Left colon (tissue), 2 donors: Measurements from ENCODE around the gene FRMD5. TPM values are rescaled to one million over a fixed set of nuclear protein-coding genes. Genes with fewer than 3 reads are reported as not detected.
"Not testable (repeated sequence)": the region's sequence is repeated elsewhere in the genome, so short reads cannot be mapped to it uniquely, and the experiment has no call there.

Experiments used
- ATAC-seq: fragments of 200-7000 bp; cut with Tn5 transposase; one replicate; pipeline ENCODE4 v1.9.1; 2020; ENCODE audit warnings: mild to moderate bottlenecking, moderate library complexity
- DNase-seq, 2 donors: peaks; one replicate each; pipeline ENCODE4 v3.0.0-alpha.2; 2020
- intact Hi-C, 2 donors: fragments of 100-400 bp; cut with DNase I in 1 of 2; cut with micrococcal nuclease in 1 of 2; formaldehyde crosslinking; loops; one replicate each; pipeline versions ENCODE4 v1.11.2 to v1.14.0; 2022; cut with DNase I, micrococcal nuclease
- long read RNA-seq: library from polyadenylated mRNA; unstranded; transcript quantifications from one replicate; pipeline ENCODE4 v2.0.0, GENCODE V29; 2021
- total RNA-seq, 2 donors: library from RNA; stranded (reverse); fragmentation: NEBNext Ultra II Directional; extraction: Animal tissue kit (Norgen Biotek cat#: 25700); gene quantifications; one replicate each; pipeline ENCODE4 v1.2.1, GENCODE V29; 2021
- donor health status: DM: no; HTN: no; CAD: no.
- donor health status: DM: yes; HTN: yes; CAD: no.

Gene FRMD5
- 1 to 10 TPM; 1.6 to 2.0 TPM for total RNA-seq
- long read RNA-seq, partial matches to known transcripts, result 1 of 2 reads
- long read RNA-seq, other reads (novel, unspliced or antisense), result 1 of 2 reads

DNA sequence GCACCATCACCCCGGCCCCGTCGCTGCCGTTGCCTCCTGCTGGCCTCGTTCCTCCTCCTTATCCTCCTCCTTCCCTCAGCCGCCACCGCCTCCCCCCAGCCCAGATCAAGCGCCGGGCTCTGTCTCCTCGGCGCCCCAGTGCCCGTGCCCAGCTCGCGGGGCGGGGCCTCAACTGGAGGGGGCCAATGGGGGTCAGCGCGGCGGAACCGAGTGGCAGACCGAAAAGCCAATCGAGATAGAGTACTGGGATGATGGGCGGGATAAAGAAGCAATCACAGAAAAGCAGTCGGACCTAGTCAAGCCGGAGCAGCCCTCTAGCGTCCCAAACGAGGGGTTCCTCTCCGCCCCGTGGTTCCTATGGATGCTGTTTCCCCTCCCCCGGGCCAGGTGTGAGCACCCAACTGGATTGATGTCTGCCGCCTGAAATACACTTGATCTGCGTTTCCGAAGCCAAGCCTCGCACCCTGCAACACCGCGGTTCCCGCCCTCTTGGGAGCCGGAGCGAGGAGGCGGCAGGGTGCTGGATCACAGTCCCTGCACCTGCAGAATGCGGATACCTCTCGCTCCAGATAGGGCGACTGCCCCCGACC lies at the start of gene FRMD5:
TSS of gene FRMD5 (minus strand) at position 121 of the 590 bp plus-strand sequence.
- peak; percentile 88 to 90 for DNase-seq
- ATAC-seq, result peak; percentile 94
- intact Hi-C loops, result no loop called here

DNA sequence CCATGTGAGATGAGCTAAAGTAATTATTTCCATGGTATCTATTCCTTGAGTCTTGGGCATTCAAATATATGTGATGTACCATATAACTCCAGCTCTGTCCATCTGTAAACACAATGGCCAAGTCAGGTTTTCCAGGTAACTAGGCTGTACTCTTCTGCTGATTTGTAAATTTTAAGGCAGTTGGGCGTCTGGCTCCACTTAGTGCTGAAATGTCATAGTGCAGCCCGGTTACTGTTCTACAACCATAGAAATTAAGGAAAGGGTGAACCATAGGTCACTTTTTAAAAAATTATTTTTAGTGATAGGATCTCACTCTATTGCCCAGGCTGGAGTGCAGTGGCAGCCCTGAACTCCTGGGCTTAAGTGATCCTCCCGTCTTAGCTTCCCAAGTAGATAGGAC lies 48.8 kb upstream of the FRMD5 start:
- DNase-seq, result no peak
- intact Hi-C loops, result no loop called here
- ATAC-seq, result no peak

DNA sequence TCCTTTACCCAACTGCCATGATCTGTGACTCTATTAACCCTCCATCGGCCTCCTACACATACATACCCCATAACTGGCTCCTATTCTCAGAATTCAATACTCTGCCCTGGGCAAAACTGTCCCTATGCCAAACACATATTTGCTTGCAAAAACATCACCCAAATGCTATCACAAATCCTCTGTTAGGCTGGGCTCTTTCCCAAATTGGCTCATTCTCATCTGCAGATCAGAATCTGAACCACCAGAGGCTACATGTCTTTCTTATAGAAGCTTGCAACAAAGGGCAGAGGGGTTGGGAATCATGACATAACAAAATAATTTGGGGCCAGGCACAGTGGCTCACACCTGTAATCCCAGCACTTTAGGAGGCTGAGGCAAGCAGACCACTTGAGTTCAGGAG lies 48.1 kb upstream of the FRMD5 start:
- DNase-seq, result no peak
- ATAC-seq, result no peak
- intact Hi-C loops, result no loop called here

DNA sequence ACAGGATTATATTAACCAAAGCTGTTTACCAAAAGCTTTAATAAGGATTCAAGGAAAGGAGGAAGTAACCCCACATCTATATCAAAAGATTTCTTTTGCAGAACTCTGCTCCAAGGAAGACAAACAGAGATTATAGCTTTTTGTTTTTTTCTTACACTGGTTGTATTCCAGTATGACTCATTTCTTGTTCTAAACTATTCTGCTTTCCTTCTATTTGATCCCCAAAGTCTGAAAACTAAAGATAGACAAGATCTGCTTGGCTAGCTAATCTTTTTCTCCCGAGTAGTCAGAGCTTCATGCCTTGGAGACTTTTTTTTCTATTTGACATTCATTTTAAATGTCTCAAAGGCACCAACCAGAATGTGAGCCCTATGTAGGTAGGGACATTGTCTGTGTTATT lies 36.8 kb upstream of the FRMD5 start:
- DNase-seq, result no peak
- no peak for ATAC-seq
- intact Hi-C loops, result no loop called here

DNA sequence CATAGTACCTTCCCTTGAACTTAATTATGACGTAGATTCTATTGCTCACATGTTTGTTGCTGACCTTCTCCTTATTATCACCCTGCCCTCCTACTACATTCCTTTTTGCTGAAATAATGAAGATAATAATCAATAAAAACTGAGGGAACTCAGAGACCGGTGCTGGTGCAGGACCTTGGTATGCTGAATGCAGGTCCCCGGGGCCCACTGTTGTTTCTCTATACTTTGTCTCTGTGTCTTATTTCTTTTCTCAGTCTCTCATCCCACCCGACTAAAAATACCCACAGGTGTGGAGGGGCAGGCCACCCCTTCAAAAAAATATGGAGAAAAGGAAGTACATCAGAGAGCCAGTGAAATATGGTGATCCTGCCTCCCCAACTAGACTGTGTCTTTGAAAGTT lies 34.2 kb upstream of the FRMD5 start:
- DNase-seq, ATAC-seq, intact Hi-C loops: not testable (repeated sequence)

DNA sequence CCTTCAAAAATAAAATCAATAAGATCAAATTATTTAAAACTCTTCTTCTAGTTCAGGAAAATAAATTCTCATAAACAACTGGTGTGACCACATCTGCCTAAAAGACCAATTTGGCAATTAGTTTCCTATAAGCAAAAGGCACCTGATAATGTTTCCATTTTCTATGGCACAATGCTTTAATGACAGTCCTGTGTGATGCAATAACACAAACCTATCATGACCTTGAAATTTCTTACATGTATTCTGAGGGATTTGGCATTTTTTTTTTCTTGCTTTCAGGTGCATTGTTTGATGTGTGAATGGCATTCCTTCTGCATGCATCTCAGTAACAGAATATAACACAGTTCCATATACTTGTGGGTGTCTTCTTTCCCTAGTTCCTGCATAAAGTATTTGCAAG lies 32.5 kb upstream of the FRMD5 start:
- no peak for ATAC-seq
- intact Hi-C loops, result no loop called here

DNA sequence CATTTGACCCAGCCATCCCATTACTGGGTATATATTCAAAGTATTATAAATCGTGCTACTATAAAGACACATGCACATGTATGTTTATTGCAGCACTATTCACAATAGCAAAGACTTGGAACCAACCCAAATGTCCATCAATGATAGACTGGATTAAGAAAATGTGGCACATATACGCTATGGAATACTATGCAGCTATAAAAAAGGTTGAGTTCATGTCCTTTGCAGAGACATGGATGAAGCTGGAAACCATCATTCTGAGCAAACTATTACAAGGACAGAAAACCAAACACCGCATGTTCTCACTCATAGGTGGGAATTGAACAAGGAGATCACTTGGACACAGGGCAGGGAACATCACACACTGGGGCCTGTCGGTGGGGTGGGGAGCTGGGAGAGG lies 31.9 kb upstream of the FRMD5 start:
- intact Hi-C loops, DNase-seq, ATAC-seq: not testable (repeated sequence)

More for the DNA sequence above, 32.5 kb upstream of the FRMD5 start:
- DNase-seq, result no peak

DNA sequence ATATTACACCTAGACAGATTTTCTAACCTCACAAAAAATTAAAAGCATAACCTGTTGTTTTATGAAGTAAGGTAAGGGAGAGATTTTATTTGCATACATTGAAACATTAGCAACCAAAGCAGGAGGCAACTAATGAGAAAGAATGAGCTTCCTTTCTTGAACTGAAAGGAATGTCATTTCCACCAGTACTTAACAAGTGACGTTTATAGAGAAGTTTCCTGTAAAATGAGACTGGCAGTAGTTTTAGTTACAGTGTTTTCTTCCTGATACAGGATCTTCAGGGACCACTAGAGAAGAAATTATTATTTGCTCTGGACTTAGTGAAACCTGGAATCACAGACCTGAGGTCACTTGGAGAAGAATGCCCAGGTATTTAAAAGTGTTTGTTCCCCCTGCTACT lies 27.4 kb upstream of the FRMD5 start:
- intact Hi-C loops, result no loop called here
- ATAC-seq, result no peak

DNA sequence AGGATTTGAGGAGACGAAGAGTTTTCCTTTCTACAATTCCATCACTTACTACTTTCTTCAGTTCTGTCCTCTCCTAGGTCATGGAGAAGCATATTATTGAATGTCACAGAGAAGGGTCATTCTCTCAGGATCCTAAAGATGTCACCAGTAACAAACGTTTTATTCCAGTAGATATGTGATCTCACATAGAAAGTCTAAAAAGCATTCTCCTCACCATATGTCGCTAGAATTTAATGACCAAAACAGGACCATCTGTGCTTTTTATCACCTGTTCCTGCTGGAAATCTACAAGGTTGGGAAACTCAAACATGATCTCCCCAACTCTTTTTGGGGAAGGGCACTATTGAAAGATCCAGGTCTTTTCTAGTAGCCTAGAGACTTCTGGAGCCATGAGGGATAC lies 24.0 kb upstream of the FRMD5 start:
- ATAC-seq (no peak), DNase-seq (no peak)
- intact Hi-C loops, result no loop called here

More for the DNA sequence above, 27.4 kb upstream of the FRMD5 start:
- no peak for DNase-seq

DNA sequence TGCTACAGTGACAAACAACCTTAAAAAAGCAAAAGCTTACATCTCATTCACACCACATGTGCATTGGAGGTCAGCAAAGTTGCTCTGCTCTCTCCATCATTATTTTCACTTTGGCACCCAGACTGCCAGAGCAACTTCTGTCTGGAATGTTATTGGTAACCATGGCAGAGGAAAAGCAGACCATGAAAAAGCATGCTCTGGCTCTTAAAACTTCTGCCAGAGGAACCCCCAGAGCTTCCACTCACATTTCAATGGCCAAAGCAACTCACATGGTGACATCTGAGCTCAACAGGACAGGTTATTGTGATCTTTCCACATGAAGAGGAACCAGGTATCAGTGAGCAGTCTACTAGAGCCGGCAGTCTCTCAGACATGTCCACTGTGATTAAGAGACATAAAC lies 21.9 kb upstream of the FRMD5 start:
- no peak for ATAC-seq
- DNase-seq, result no peak
- intact Hi-C loops, result no loop called here

DNA sequence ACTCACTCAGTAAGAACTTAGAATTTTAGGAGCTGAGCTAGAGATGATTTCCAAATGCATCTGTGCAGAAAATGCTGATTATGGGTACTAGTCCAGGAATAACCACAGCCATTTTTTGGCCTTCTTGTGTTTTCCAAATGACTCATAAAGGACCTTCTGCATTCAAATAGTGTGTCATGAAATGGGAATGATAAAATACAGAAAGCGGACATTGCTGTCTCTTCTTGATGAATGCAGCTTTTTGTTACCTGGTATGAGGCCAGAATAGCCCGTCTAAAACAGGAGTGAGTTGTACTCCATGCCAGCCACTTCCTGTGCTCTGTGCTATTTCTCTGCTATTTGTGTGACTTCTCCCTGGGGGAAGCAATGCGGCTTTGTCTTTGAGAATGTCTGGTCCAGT lies 20.5 kb upstream of the FRMD5 start:
- no peak for ATAC-seq
- DNase-seq, result no peak
- intact Hi-C loops, result no loop called here

DNA sequence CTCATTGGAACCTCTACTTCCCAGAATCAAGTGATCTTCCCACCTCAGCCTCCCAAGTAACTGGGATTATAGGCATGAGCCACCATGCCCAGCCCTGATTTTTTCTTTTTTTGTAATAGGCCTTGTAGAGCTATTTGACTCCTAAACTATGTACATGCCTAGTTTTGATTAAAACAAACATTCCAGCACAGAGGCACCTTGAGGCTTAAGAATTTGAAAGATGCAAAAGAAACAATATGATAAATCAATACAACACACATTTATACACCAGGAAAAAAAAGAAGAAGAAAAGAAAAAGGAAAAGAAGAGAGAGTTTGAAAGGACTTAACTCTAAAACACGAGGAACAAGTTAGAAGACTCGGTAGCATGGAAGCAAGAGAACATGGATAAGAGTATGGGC lies 13.9 kb upstream of the FRMD5 start:
- ATAC-seq (no peak), DNase-seq (no peak)
- intact Hi-C loops, result no loop called here

DNA sequence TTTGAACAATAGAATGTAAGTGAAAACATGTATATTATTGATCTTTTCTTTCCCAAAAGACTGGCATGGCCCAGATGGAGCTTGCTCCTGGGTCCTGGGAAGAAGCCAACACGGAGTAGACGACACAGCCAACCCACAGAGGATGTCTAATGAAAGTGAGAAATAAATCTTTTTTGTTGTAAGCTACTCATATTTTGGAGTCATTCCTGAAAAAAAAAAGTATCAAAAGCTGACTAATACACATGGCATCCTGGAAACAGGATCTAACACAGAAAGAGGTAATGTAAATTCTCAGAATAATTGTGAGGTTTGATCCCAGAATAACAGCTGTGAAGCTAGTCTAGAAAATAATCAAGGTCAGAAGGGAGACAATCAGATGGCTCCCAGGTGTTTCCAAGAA lies 12.6 kb upstream of the FRMD5 start:
- ATAC-seq, result no peak
- intact Hi-C loops, result no loop called here
- DNase-seq, result no peak

DNA sequence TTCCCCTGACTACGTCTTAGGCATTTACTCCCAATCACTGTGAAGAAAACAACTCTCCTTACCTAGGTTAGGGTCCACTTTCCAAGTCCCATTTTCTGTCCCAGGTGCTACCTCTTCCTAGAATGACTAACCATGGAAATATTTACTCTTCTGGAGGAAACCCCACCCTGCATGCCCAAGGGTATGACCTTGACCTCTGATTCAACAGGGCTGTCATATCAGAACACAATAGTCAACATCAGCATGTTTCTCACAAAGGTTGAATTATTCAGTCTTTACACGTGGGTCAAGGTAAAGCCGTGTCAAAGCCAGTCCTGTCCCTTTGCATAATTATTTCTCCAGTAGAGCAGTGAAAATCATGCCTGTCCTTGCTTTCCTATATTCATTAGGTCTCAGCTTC lies 4.3 kb upstream of the FRMD5 start:
- intact Hi-C loops, result no loop called here
- ATAC-seq (no peak), DNase-seq (no peak)

DNA sequence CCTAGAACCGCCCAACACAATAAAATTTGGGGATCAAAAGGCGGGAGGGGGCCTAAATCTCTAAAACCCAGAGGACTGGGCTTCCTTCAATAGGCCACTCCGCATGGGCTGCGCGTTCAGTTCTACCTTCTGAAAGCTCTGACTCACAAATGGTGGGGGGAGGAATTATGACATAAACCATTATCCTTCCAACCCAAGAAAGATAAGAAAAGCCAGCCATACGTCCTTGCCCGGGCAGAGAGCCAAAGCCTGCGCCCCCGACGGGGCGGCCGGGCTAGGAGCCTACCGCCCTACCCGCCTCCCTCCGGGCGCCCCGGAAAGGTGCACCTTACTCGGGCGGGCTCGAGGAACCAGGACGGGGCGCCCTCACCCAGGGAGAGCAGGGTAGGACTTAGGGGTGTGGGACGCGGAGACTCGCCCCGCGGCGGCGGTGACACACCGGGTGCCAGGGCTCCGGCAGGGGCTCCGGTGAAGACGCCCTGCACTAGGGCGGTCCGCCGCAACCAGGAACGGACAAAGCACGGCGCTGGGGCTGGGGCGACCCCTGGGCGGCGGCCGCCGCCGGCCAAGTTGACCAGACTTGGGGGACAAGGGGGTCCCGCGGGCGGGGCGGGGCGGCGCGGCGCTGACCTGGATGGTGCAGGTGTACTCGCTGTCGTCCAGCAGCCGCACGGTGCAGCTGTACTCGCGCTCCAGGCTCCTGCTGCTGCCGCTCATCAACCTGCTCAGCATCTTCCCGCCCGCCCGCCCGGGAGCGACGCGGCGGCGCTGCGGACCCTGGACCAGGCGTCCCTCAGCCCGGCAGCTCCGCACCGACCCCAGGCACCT lies 534 bp downstream of the FRMD5 start:
- DNase-seq (peak; percentile 37 to 58), ATAC-seq (peak; percentile 62)
- intact Hi-C loops, result no loop called here

DNA sequence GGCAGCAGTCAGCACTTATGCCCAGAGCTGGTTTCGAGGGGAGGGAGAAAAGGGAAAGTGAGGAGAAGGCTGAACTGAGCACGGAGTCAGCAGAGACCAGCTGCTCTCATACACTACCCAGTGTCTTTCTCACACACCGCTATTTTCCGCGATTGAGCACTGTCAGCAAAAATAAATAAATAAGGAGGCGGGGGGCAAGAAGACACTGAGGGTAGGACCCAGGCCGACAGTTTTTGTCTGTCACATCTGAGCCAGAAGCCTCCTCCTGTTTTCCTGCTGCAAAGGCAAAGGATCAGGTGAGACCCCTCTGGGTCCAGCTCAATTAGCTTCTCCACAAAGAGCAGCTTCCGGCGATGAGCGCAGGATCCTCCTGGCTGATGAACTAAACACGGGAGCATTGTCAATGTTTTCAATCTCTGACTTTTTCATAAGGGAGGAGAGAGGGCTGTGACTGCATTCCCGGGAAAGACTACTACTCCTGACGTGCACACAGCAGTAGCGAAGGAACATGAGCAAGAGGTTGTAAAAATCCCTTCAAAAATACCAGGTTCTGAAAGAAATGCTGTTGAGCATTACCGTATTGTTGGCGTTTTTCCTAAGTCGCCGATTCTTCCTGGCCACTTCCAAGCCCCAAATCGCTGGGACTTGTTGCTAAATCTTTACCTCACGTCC lies 1.3 kb downstream of the FRMD5 start:
- intact Hi-C loops, result no loop called here
- ATAC-seq (no peak), DNase-seq (peak in 1 of 2 donors; percentile 12)

DNA sequence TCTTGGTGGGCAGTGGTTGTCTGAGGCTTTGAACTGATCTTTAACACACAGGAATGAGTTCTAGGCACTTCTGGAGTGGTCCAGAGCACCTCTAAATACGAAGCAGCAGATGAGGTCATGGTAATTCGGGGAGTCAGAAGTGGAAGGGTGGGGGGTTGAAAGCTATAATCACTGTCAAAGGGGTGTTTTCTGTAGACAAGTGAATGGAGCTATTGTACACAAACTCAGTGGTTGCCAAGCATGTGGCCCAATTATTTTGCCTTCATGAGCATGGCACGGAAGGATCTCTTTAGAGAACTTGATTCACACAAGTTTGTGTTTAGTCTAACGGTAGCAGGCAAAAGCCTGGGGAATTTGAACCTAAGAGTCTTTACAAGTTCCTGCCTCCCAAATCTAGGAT lies 6.3 kb downstream of the FRMD5 start:
- ATAC-seq (no peak), DNase-seq (no peak)
- intact Hi-C loops, result no loop called here

DNA sequence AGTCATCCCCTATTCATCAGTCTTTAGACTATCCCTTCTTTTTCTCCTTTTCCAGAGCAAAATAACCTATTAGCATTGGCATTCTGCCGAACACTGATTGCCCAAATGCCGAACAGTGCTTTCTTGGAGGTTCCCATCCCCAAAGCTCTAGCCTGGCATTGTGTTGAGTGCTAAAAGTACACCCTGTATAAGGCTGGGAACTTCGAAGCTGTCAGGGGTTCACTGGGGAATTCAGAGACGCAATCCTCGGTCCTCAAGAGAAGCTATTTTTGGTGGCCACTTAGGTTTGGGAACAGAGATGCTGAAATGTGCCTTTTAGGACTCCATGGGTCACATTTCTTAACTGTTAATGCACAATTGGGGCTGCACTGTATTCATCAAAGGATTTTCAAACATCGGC lies 8.4 kb downstream of the FRMD5 start:
- ATAC-seq (no peak), DNase-seq (no peak)
- intact Hi-C loops, result no loop called here

DNA sequence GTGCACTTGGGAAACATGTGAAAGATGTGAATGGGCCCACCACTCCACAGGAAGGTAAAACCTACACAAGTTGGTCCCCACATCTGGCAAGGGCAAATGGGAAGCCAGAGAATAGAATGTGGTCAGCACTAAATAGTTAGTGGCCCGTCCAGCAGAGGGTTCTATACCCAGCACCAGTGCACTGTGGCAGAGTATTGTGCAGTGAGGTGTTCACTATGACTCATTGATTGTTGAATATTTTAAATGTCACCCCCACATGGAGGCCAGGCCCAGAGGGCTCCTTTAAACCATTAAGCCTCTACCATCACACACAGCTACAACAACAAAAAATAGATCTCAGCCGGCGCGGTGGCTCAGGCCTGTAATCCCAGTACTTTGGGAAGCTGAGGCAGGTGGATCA lies 11.7 kb downstream of the FRMD5 start:
- intact Hi-C loops, result no loop called here
- ATAC-seq, result no peak

DNA sequence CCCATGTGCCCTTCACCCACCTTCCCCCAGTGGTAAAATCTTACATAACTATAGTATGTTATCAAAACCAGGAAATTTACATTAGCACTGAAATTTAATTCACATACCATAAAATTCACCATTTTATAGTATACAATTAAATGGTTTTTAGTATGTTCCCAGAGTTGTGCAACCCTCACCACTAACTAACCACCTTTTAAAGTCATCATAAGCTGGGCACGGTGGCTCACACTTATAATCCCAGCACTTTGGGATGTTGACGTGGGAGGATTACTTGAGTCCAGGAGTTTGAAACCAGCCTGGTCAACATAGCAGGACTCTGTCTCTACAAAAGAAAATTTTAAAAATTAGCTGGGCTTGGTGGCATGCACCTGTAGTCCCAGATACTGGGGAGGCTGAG lies 13.7 kb downstream of the FRMD5 start:
- intact Hi-C loops, result no loop called here
- peak; percentile 8 to 28 for DNase-seq
- peak; percentile 98 for ATAC-seq

More for the DNA sequence above, 11.7 kb downstream of the FRMD5 start:
- no peak for DNase-seq
